ENCODE measurements around the gene ZSWIM5.

The ZSWIM5 gene

DNA sequence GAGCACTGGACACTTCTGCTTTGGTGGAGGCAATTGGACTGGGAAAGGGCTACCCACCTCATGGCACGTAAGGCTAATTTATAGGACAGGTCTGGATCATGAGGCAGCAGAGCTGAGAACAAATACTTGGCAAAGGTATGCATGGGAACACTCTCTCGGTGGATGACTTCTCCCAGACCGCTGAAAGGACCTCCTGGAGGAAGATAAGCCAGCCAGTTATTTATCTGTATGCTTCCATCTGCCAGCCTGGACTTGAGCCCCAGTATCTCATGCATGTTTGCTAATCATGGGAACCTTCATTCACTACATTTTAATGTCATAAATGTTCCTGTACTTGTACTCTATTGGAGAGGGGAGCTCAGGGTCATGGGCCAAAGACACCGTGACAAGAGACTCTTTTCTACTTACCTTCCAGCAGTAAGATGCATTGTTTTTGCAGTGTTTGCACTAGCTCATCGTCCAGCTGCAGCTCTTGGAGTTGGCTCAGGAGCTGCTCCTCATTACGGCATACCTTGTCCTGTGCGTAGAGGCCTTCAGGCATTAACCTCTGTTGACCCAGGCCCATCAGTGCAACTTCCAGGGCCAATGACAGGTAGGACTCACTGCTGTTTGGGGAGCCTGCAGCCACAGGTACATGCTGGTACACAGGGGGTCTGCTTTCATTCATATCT, 170.6 kb downstream of the ZSWIM5 start:
- H3K4me3 Mint-ChIP-seq: no peak overlapping the region
- H3K9me3 Mint-ChIP-seq: no peaks in the 10 kb centered on the region
- H3K4me1 Mint-ChIP-seq (ENCODE audit: low read depth): peaks cover 12% of the 10 kb centered on the region
- no peak overlapping the region for H3K27ac Mint-ChIP-seq
- peaks cover 11% of the 10 kb centered on the region for H3K27me3 Mint-ChIP-seq (ENCODE audit: low read depth)
- no peak for DNase-seq (ENCODE audit: low spot score)
- H3K36me3 Mint-ChIP-seq (ENCODE audit: low read depth): no peaks in the 10 kb centered on the region

DNA sequence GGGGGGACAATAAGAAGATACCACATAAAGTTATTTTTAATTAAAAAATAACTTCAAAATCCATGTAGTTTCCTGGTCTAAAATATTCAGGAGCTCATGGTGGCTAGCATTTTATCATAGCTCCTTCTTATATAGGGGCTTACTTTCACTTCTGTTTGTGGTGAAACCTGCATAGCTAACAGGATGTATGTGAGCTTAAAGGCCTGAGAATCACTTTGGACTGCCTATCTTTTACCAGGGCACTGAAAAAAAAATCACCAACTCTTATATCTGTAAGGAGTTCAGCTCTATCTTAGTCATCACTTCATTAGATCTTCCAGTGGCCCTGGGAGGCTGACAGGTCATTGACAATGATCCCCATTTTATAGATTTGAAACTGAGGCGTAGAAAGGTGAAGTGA, 173.0 kb downstream of the ZSWIM5 start:
- no peak overlapping the region for H3K4me3 Mint-ChIP-seq
- DNase-seq (ENCODE audit: low spot score): no peak
- no peaks in the 10 kb centered on the region for H3K9me3 Mint-ChIP-seq
- peaks cover 27% of the 10 kb centered on the region for H3K27me3 Mint-ChIP-seq (ENCODE audit: low read depth)
- H3K36me3 Mint-ChIP-seq (ENCODE audit: low read depth): no peaks in the 10 kb centered on the region
- H3K4me1 Mint-ChIP-seq (ENCODE audit: low read depth): peaks cover 12% of the 10 kb centered on the region
- H3K27ac Mint-ChIP-seq: no peak overlapping the region

DNA sequence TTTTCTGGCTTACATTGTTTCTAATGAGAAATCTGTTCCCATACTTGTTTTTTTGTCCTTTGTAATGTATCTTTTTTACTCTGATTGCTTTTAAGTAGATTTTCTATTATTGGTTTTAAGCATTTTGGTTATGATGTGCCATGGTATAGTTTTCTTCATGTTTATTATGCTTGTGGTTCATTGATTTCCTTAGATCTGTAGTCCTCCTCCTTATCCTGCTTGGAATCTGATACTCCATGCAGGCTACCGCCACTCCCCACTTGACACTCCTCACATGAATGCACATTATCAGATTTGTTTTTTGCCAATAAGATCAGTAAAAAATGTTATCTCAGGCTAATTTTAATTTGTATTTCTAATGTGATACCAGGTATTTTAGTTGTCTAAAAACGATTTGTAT, 173.6 kb downstream of the ZSWIM5 start:
- no peaks in the 10 kb centered on the region for H3K9me3 Mint-ChIP-seq
- H3K4me3 Mint-ChIP-seq: no peak overlapping the region
- no peak overlapping the region for H3K27ac Mint-ChIP-seq
- no peak for DNase-seq (ENCODE audit: low spot score)
- H3K4me1 Mint-ChIP-seq (ENCODE audit: low read depth): peaks cover 12% of the 10 kb centered on the region
- no peaks in the 10 kb centered on the region for H3K36me3 Mint-ChIP-seq (ENCODE audit: low read depth)
- peaks cover 26% of the 10 kb centered on the region for H3K27me3 Mint-ChIP-seq (ENCODE audit: low read depth)

DNA sequence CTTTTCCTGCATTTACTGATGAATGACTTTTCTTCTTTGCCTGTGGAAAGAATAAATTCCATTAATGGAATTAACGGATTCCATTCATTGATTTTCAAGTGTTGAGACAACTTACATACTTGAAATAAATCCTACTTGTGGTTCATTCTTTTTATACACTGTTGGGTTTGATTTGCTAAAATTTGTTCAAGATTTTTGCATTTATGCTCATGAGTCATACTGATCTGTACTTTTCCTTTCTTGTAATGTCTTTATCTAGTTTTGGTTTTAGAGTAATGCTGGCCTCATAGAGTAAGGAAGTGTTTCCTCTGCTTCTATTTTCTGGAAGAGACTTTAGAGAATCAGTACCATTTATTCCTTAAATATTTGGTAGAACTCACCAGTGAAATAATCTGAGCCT, 180.0 kb downstream of the ZSWIM5 start:
- DNase-seq (ENCODE audit: low spot score): no peak
- Mint-ChIP-seq H3K4me3 (no peak overlapping the region), H3K36me3 (ENCODE audit: low read depth) (no peaks in the 10 kb centered on the region), H3K27ac (peak overlapping the region; percentile 9), H3K4me1 (ENCODE audit: low read depth) (peaks cover 8% of the 10 kb centered on the region), H3K9me3 (no peaks in the 10 kb centered on the region), H3K27me3 (ENCODE audit: low read depth) (peaks cover 51% of the 10 kb centered on the region)

DNA sequence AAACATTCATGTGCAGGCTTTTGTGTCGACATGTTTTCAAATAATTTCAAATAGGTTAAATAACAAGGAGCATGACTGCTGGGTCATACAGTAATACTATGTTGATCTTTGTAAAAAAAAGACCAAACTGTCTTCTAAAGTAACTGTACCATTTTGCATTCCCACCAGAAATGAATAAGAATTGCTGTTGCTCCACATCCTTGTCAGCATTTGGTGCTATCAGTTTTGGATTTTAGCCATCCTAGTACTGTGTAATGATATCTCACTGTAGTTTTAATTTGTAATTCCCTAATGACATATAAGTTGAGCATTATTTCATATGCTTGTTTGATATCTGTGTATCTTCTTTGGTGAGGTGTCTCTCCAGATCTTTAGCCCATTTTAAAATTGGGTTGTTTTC, 182.7 kb downstream of the ZSWIM5 start:
- no peaks in the 10 kb centered on the region for H3K9me3 Mint-ChIP-seq
- peaks cover 8% of the 10 kb centered on the region for H3K4me1 Mint-ChIP-seq (ENCODE audit: low read depth)
- no peak for DNase-seq (ENCODE audit: low spot score)
- no peaks in the 10 kb centered on the region for H3K36me3 Mint-ChIP-seq (ENCODE audit: low read depth)
- H3K27ac Mint-ChIP-seq: no peak overlapping the region
- H3K27me3 Mint-ChIP-seq (ENCODE audit: low read depth): peaks cover 31% of the 10 kb centered on the region
- H3K4me3 Mint-ChIP-seq: no peak overlapping the region

DNA sequence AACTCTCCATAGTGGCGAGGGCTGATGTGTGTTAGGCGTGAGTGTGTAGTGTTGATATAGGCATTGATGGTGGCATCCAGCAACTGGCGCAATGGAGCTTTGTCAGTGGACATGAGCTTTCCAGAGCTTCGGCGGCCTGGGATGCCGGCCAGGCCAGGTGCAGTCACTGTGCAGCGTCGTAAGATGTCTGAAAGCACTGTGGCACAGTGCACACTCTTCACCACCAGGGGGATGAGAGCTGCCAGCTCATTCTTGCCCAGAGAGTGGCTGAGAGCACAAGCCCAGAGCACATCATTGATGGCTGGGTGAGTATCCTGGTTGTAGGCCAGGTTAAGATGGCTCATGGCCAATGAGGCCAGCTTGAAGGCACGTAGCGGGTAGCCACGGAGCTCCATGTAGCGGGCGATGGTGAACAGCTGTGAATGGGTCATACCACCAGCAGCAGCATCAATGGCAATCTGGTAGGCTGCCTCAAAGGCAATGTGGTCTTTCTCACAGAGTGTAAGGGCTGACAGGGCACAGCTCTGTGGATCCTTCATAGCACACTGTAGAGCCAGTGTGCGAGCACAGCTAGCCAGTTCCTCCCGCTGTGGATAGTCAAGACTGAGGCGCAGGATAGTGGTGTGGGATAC, 187.7 kb downstream of the ZSWIM5 start:
- H3K36me3 Mint-ChIP-seq (ENCODE audit: low read depth): peaks cover 6% of the 10 kb centered on the region
- DNase-seq (ENCODE audit: low spot score): peak; percentile 48
- H3K27ac Mint-ChIP-seq: no peak overlapping the region
- peaks cover 11% of the 10 kb centered on the region for H3K27me3 Mint-ChIP-seq (ENCODE audit: low read depth)
- no peaks in the 10 kb centered on the region for H3K9me3 Mint-ChIP-seq
- H3K4me3 Mint-ChIP-seq: no peak overlapping the region
- peaks cover 9% of the 10 kb centered on the region for H3K4me1 Mint-ChIP-seq (ENCODE audit: low read depth)

DNA sequence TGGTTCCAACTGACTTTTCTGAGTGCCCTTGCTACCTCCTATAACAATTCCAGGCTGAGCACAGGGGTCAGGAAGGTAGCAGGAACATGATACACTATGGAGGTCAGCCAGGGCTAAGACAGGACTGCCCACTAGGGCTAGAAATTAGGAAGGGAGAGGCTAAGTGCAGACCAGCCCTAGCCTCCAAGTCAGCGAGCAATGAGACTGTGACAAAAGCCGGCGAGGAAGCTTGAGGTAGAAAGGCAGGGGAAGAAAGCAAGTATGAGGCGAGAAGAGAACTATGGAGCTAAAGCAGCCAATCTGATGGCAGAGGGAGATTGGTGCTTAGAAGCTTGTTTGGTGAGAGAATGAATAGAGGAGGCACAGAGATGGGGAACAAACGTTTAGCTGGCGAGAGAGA, 189.6 kb downstream of the ZSWIM5 start:
- no peak for DNase-seq (ENCODE audit: low spot score)
- Mint-ChIP-seq H3K27me3 (ENCODE audit: low read depth) (no peaks in the 10 kb centered on the region), H3K9me3 (no peaks in the 10 kb centered on the region), H3K4me3 (no peak overlapping the region), H3K27ac (no peak overlapping the region), H3K4me1 (ENCODE audit: low read depth) (peaks cover 18% of the 10 kb centered on the region), H3K36me3 (ENCODE audit: low read depth) (peaks cover 6% of the 10 kb centered on the region)

DNA sequence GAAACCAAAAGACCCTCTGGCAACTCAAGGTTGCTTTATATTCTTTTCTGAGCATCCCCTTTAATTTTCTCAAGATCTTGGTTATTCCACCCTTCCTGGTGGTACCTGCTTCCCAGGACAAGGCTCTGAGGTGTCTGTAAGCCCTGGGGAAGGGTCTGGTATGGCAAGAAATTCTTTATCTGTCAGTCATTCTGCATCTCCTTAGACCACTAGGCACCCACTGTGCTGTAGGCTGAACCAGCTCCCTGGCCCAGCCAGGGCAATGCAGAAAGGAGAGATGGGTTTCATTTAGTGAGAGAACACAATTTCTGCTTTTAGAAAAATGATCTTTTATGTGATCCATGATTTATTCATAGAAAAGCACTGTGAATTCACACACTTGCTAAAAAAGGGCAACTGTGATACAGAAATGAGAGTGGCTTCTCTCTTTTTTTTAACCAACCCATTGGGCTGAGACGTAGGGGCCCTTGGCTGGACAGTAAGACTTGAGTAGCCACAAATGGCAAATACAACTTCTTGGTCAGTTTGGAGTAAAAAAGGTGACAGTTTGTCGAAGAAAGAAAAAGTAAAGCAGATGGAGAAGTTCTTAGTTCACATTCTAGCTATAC, 190.2 kb downstream of the ZSWIM5 start:
- Mint-ChIP-seq H3K36me3 (ENCODE audit: low read depth) (peaks cover 6% of the 10 kb centered on the region), H3K27ac (no peak overlapping the region), H3K4me3 (no peak overlapping the region)

DNA sequence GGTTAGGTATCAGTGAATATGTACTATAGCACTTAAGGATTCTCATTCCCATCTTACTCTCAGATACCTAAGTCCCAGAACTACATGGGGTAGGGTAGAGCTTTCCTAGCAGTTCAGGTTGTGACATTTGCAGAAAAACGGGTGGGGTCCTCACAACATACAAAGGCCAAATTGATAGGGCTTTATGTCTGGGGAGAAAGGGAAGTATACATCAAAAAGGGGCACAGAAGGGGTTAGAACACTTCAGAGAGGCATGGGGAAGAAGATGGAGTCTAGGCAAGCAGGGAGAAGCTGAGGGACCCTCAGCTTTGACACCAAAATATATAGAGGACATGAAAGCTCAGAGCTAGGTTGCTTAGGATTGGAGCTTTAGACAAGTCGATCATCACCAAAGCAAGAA, 190.7 kb downstream of the ZSWIM5 start:
- Mint-ChIP-seq H3K27ac (no peak overlapping the region), H3K36me3 (ENCODE audit: low read depth) (peaks cover 6% of the 10 kb centered on the region), H3K4me3 (no peak overlapping the region), H3K9me3 (no peaks in the 10 kb centered on the region), H3K4me1 (ENCODE audit: low read depth) (peaks cover 24% of the 10 kb centered on the region), H3K27me3 (ENCODE audit: low read depth) (no peaks in the 10 kb centered on the region)
- DNase-seq (ENCODE audit: low spot score): no peak

More for the DNA sequence above, 190.2 kb downstream of the ZSWIM5 start:
- Mint-ChIP-seq H3K9me3 (no peaks in the 10 kb centered on the region), H3K27me3 (ENCODE audit: low read depth) (no peaks in the 10 kb centered on the region), H3K4me1 (ENCODE audit: low read depth) (peaks cover 23% of the 10 kb centered on the region)
- no peak for DNase-seq (ENCODE audit: low spot score)

DNA sequence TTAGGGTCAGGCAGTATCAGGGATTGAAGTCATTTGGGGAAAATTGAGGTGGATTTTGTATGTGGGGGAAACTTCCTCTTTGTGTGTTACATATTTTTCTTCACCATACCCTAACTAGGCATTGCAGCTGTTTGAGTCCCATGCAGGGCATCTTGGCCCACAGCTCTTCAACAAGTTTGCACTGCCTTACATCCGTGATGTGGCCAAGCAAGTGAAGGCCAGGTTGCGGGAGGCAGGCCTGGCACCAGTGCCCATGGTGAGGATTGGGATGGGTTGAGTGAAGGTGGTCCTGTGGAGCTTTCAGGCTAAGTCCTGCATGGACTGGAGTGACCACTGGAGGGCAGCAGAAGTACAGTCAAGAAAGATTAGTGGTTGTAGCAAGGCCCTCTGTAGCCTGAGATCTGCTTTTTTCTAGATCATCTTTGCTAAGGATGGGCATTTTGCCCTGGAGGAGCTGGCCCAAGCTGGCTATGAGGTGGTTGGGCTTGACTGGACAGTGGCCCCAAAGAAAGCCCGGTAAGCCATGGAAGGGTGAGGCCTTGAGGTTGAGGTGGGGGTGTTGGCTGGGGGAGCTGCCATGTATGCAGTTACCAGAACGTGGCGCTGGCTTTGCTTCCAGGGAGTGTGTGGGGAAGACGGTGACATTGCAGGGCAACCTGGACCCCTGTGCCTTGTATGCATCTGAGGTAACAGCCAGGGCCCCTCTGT, 191.9 kb downstream of the ZSWIM5 start:
- peaks cover 28% of the 10 kb centered on the region for H3K4me1 Mint-ChIP-seq (ENCODE audit: low read depth)
- H3K27ac Mint-ChIP-seq: no peak overlapping the region
- H3K4me3 Mint-ChIP-seq: peak overlapping the region; percentile 59
- peaks cover 9% of the 10 kb centered on the region for H3K36me3 Mint-ChIP-seq (ENCODE audit: low read depth)
- peak; percentile 64 for DNase-seq (ENCODE audit: low spot score)
- no peaks in the 10 kb centered on the region for H3K27me3 Mint-ChIP-seq (ENCODE audit: low read depth)
- no peaks in the 10 kb centered on the region for H3K9me3 Mint-ChIP-seq

DNA sequence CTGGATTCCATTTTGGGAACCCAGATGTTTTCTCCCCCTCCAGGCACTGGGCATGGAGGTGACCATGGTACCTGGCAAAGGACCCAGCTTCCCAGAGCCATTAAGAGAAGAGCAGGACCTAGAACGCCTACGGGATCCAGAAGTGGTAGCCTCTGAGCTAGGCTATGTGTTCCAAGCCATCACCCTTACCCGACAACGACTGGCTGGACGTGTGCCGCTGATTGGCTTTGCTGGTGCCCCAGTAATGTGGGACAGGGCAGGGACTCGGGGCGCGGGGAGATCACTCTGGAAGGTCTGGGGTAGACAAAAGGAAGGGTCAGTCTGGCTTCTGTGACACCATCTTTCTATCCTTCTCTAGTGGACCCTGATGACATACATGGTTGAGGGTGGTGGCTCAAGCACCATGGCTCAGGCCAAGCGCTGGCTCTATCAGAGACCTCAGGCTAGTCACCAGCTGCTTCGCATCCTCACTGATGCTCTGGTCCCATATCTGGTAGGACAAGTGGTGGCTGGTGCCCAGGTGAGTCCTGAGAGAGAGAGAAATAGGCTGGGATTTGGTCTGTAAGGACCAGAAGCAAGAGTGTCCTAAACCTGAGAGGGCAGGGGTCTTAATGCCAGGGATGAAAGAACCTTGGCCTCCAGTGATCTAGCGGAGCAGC, 192.7 kb downstream of the ZSWIM5 start:
- Mint-ChIP-seq H3K9me3 (no peaks in the 10 kb centered on the region), H3K27ac (no peak overlapping the region), H3K36me3 (ENCODE audit: low read depth) (peaks cover 13% of the 10 kb centered on the region), H3K4me3 (peak overlapping the region; percentile 93), H3K4me1 (ENCODE audit: low read depth) (peaks cover 28% of the 10 kb centered on the region), H3K27me3 (ENCODE audit: low read depth) (no peaks in the 10 kb centered on the region)
- DNase-seq (ENCODE audit: low spot score): no peak

DNA sequence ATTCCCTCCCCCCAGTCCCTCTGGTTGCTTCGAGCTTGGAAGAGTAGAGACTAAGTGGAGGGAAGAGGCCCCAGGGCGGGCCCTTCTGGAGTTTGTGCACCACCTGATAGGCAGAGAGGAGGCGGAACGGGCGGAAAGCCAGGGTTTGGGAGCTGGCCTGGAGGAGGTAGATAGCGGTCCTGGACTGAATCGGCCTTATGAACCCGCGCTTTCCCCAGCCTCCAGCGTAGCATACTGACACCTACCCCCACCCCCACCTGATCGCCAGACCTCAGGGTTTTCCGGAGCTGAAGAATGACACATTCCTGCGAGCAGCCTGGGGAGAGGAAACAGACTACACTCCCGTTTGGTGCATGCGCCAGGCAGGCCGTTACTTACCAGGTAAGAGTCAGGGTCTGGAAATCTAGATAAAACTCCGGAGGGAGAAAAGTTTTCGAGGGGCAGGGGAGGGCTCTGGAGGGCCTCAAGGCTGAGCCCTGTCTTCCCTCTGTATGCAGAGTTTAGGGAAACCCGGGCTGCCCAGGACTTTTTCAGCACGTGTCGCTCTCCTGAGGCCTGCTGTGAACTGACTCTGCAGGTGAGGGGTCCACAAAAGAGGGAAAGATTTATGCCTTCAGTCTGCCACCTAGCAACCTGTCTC, 193.6 kb downstream of the ZSWIM5 start:
- peak overlapping the region; percentile 92 for H3K27ac Mint-ChIP-seq

DNA sequence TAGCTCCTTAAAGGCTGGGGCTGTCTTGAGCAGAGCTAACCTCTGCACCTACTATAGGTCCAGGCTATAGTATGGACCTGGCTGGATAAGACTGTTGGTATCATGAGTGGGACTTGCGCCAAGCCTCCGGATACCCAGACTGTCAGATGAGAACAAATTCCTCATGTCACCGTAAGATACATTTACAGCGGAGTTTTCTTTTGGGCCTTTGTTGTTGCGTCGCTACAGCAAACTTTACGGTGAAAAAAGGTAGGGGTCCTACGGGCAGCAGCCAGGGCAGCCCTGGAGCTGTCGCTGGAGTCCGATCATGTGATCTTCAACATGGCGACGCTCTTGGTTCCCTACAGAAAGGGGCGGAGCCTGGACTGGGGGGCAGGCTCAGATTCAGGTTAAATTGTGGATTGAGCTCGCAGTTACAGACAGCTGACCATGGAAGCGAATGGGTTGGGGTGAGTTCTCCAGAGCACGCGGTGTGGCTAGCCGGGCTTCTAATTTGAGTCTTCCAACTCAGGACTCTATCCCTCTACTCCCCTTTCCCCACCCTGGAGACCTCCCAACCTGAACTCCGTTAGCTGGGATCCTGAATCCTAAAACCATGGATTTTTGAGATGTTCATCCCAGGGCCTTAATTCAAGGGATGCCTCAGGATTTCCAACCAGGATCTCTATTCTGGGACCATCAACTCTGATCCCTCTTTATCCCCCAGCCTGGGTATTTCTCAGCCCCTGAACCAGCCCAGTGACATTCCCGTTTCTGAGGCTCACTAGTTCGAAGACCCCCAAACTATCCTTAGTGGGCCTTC, 194.4 kb downstream of the ZSWIM5 start, which contains the start of gene UROD:
TSS of gene UROD (plus strand) at position 418 of the 802 bp plus-strand sequence. CDS start at position 430, 12 bp downstream.
- peak within 1 kb of the TSS; percentile 93 for H3K4me3 Mint-ChIP-seq
- peaks cover 23% of the 10 kb centered on the region for H3K36me3 Mint-ChIP-seq (ENCODE audit: low read depth)
- DNase-seq (ENCODE audit: low spot score): peak; percentile 90
- H3K27ac Mint-ChIP-seq: peak within 1 kb of the TSS; percentile 92
- no peaks in the 10 kb centered on the region for H3K27me3 Mint-ChIP-seq (ENCODE audit: low read depth)
- no peaks in the 10 kb centered on the region for H3K9me3 Mint-ChIP-seq
- peaks cover 28% of the 10 kb centered on the region for H3K4me1 Mint-ChIP-seq (ENCODE audit: low read depth)

More for the DNA sequence above, 193.6 kb downstream of the ZSWIM5 start:
- Mint-ChIP-seq H3K27me3 (ENCODE audit: low read depth) (no peaks in the 10 kb centered on the region), H3K4me1 (ENCODE audit: low read depth) (peaks cover 28% of the 10 kb centered on the region), H3K36me3 (ENCODE audit: low read depth) (peaks cover 21% of the 10 kb centered on the region), H3K9me3 (no peaks in the 10 kb centered on the region), H3K4me3 (peak overlapping the region; percentile 93)
- DNase-seq (ENCODE audit: low spot score): peak; percentile 38
